HG03196 (cell line): Measurements from ENCODE around the gene ITGBL1.
A peak's percentile ranks its signal among the peaks of the same experiment; 100 is the strongest.

ENCODE experiments used
- ATAC-seq: cut with Tn5 transposase; IDR thresholded peaks from one replicate; pipeline ENCODE4 v1.9.1; 2021; ENCODE audit not compliant: unreplicated experiment

Gene ITGBL1

GRCh38 chr13:101739382-101740178 lies 287.1 kb downstream of the ITGBL1 start:
- peak; percentile 97 for ATAC-seq

GRCh38 chr13:101746513-101746912 lies 294.0 kb downstream of the ITGBL1 start:
- ATAC-seq = no peak

GRCh38 chr13:101747039-101747438 lies 294.6 kb downstream of the ITGBL1 start:
- ATAC-seq = no peak

GRCh38 chr13:101749584-101749983 lies 297.1 kb downstream of the ITGBL1 start:
- ATAC-seq = no peak

GRCh38 chr13:101751488-101751887 lies 299.0 kb downstream of the ITGBL1 start:
- ATAC-seq = no peak

- no peak for ATAC-seq
Observed at GRCh38 chr13:101752432-101752831, 300.0 kb downstream of the ITGBL1 start.

- no peak for ATAC-seq
Observed at GRCh38 chr13:101755228-101755887, 302.9 kb downstream of the ITGBL1 start.

GRCh38 chr13:101757446-101758039 lies 305.1 kb downstream of the ITGBL1 start:
- ATAC-seq = peak; percentile 88

- no peak for ATAC-seq
Observed at GRCh38 chr13:101763191-101763590, 310.7 kb downstream of the ITGBL1 start.
